GM21786 (cell line): Measurements from ENCODE around the gene CADM1.

ENCODE experiments used
- ATAC-seq: cut with Tn5 transposase; IDR thresholded peaks from one replicate; pipeline ENCODE4 v1.9.1; 2021; ENCODE audit not compliant: unreplicated experiment

CADM1 gene

DNA sequence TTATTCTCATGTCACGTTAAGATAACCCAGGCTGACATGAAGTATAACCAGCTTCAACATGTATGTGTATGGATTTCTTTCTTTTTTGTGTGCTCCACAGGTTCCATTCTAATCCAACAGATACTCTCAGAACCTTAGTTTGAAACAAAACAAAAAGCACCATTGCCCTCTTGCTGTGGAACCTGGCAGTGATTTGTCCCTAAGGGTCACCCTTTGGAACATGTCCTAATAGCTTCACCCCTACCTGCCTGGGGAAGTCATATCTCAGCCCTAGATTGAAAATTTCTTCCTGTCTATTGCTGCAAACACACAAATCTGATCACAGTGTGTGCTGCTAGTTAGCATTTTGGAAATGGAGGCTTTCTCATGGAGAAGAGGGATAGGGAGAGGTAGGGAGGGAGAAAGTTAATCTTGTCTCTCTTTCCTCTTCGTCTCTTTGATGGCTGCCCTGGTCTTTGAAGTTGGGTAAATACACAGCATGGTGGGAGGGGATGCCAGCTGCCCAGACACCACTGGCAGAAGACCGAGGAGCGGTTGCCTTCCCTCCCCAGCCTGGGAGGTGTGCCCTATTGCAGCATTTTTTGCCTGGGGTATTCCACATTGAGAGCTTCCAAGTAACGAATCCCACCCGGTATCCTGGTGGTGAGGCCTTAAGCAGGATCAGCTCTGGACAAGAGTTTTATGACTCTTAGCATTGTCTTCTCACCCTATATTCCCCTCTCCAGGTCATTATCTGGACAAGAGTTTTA, 11.6 kb upstream of the CADM1 start:
- no peak for ATAC-seq

DNA sequence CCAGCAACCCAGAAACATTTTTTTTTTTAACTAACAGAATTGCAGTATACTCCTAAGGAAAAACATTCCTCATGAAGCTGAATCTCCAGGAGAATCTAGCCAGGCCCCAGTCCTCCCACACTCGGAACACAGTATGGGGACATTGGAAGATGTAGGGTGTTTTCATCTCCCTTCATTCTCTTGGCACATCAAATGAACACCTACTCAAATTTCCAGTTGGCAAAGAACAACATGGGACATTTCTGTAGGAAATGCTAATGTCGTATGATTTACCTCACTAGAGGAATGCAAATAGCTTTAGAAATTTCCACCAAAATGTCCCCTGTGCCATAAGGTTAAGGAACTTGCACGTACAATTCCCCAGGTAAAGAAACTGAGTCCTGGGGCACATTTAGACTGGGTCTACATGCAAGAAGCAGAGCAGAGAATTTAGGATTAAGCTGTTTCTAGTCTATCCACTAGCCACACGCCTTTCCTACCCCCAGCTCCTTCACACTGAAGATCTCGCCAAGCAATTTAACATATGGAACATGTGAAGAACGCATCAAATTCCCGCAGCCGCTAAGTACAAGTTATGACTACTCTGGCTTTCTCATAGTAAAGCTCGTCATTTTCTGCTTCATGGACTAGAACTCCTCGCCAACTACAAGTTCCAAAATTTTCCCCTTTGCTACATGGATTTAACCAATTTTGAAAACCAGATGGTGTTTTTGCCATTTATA, 2.9 kb upstream of the CADM1 start:
- no peak for ATAC-seq

DNA sequence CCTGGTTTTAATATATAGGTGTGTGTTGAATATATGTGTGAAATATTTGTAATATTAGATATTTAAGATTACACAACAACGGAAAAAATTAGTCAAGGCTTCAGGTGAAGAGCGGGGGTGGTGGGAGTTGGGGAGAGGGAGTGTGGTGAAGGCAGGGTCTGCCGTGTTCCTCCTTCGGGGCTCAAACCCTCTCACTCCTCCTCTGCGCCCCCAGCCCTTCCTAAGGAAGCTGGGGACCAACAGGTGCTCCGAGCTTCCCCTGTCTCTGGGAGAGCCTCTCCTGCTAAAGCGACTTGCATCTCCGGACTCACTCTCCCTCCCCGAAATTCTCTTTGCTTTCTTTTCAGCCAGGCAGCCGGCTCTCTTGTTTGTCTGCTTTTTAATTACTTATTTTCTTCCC, 960 bp upstream of the CADM1 start:
- ATAC-seq = no peak

DNA sequence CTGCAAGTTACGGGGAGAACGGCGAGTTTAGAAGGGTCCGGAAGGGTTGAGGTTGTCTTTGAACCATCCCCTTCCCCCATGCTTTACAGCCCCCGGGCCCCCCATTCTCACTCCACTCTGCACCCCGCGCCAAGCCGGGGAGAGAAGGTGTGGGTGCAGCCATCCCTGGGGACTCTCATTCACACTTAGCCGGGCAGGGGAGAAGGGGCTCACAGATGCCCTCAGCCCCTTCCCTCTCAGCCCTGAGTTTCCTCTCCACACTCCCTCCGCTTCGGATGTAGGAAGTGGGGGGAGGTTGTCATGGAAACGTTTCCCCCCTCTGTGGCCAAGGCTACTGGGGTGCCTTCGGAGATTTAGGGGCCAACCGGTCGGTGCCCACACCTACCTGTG, 334 bp downstream of the CADM1 start:
- no peak for ATAC-seq

DNA sequence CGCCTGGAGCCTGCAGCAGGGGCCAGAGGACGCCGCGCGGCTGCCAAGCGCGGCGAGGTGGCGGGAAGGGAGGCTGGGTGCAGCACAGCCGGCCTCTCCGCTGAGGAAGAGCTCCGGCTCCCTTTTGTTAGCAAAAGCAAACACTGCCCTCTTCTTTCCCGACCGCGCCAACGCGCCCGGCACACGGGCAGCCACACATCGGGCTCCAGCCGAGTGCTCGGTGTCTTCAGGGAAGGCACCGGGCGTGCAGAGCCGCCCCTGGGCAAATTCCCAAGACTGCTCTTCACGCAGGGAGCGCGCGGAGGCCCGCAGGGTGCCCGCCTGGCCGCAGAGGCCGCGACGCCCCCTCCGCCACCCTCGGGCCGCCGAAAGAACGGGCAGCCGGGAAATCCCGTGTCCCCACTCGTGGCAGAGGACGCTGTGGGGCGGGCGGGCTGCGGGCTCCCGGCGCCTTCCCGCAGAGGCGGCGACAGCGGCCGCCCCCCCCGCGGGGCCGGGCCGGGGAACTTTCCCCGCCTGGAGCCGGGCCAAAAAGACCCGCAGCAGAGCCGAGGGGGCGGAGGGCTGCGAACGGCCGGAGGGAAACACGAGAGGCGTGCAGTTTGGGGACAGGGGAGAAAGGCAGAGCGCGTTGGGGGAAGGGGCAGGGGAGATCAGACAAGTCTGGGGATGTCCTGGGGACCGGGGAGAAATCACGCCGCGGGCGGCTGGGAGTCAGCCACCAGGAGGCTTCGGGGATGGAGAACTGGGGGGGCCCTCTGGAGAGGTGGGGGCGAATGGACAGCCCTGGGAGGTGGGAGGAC, 931 bp downstream of the CADM1 start:
- no peak for ATAC-seq

DNA sequence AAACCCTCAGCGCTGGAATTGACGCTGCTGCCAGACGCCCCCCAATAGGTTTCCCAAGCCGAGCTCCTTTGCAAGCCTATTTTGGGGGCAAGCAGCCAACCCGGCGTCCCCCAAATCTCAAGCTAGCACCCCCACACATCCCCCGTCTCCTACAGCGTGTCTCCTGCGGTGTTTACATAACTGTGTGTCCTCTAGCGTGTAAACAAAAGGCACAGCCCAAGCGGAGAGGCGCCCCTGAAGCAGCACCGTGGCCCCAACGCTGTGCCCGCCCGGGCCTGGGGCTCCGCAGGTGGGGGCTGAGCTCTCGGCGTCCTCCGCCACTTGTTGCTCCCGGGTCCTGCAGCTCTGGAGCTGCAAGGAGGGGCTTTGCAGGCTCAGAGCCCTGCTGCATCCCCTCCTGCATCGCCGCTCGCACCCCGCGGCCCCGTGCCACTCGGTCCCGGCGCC, 1.6 kb downstream of the CADM1 start:
- ATAC-seq = no peak

DNA sequence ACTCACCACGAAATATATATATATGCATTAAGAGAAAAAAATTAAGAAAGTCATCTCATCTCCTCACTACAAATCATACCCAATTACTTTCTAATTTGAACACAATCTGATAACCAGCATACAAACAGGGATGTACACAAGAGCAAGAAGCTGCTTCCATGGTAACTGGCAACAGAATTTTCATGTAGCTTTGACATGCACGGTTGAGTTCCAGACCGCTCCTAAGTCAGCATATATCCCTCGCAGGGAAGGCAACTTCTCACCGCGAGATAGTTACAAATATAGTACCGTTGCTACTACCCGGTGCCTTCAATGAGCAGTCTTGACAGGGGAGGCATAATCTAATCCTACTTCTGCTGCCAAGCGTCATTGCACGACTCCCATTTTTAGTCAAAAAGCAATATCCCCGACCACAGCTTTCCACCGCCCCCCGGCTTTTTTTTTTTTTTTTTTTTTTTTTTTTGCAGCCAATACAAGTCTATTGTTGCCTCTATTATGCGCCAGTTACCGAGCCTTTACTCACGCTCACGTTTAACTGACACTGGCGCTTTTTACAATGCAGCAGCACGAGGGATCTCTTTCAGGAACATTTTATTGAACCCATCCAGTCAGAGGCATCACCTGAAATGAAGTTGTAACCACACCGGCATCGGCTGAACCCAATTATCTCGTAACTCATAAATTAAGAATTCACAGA, 2.2 kb downstream of the CADM1 start:
- ATAC-seq = no peak

DNA sequence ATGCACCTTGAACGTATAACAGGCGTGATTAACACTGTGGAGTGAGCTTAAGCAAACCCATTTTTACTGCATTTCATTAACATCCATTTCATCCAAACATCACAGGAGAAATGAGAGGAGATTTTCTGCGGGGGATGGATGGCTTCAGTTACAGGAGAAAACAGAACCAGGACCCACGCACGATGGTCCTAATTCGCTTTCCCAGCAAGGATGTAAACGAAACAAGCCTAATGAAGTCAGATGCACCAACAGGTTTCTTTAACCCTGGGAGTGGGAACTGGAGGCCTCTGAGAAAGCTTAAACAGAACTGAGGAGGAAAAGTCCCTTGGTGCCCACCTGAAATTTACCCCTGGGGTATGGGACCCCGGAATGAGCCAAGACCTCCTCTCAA, 2.7 kb downstream of the CADM1 start:
- ATAC-seq = no peak

DNA sequence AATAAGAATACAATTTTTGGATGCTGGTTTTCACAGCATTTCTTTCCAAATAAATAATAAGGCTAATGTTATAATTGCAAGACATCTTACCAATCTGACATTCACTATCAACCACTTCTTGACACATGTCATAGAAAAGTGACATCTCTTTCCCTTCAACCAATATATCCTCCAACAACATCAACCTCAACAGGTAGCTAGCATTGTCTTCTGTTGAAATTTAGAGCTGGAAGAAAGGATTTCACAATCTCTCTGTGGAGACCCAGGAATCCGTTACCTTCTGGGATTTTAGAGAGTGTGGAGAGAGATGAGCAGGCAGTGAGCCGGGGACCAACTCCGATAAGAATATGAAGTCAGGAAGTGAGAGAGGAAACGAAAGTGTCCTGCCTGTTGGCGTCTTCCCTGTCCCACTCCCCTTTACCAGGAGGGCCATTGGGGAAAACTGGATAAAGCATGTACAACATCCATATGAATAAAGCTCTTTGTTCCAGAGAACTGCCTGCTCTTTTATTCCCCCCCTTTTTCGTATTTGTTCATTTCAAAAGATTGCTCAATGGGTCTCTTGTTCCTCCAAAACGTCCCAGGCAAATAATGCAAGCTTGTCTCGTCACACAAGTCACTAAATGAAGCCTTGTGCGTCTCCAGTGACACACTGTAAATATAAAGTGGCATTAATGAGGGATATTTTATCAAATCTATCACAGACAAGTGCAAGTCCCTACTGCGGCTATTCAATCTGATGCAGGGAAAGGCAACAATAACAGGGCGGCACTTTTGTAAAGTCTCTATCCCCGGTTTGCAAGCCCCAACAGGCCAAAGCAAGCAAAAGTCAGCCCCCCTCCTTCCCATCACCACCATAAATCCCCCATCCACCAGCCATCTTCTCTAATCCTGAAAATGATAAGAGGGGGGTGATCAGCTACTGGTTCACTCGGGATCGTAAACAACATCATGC, 3.4 kb downstream of the CADM1 start:
- ATAC-seq = no peak

DNA sequence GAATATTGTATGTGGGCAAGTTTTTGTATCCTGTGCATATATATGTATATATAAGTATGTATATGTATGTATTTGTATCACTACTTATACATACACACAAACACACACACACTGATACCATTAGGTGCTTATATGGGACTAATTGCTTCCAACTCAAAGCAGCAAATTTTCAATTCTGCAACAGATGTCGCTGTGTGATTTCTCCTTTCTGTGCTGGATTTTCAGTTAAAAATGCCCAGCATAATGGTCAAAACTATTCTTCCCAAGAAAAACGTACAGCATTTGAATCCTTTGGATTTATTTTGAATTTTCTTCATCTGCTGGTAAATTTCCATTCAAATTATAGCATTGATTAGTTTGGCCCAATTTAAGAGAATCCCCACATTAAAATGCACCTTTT, 4.3 kb downstream of the CADM1 start:
- no peak for ATAC-seq

DNA sequence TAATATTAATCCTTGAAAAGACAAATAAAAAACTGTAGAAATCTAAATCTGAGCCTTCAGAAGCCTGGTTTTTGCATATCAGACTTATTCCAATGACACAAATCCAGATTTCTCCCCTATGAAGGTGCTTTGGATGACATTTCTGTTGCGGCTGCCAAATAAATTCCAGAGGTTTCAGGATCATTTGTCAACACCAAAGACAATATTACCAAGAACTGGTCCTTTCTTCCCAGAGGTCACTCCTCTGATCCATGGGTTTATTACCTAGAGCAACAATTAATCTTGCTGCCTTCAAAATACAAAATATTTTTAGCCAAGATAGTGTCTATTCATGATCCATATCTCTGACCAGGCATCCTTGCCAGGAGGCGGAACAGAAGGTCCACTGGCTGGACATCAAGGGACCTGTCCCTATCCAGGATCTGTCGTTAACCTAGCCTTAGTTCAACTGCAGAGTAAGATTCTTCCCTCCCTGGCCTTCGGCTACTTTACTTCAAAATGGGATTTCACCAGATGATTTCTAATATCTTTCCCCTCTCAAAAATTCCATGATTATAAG, 4.9 kb downstream of the CADM1 start:
- ATAC-seq = no peak

DNA sequence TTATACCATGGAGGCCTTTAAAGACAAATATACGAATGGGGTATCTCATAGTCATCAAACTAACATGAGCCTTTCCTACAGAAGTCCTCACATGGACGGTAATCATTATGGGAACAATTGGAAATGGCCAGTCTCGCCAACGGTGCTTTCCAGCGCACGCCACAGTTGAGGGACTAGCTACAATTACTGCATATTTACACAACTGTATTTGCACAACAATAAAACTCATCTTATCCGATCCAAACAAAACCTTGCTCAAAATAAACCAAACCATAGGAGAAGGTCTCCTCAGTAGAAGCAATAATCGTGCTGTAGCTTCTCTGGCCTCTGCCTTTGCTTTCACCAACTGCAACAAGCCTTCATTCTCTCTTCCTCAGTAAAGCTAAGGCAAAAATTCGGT, 5.9 kb downstream of the CADM1 start:
- no peak for ATAC-seq

DNA sequence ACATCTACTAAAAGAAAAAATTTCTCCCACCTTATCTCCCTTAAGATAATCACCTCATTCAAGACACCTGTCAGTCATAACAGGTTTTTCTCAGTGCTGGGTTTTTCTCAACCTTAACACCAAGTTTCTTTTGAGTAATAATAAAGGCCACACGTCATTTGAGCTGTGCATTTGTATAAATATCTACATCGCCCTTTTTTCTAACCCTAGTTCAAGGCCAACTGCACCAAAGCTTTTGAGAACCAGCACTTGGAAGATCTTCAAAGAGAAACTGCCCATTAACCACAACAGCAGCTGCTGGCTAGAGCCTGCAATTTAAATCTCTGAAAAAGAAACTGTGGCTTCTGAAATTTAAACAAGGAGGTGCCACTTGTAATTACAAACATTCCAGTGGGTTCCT, 6.9 kb downstream of the CADM1 start:
- no peak for ATAC-seq

DNA sequence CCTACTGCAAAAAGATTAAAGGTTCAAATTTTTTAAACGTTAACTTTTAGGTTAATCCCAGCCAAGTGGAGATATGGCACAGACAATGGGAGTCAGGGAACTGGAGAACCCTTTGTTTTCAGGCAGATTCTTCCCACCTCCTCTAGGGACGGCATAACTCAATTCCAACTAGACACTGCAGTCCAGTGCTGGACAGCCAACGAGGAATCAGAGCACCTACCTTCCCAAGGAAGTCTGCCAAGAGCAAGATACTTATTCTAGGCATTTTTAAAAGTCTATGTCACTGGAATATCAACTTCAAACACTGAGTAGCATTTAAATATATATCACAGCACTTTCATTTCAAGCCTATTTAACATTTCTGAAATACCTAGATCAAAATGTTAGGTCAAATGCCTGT, 7.3 kb downstream of the CADM1 start:
- no peak for ATAC-seq

DNA sequence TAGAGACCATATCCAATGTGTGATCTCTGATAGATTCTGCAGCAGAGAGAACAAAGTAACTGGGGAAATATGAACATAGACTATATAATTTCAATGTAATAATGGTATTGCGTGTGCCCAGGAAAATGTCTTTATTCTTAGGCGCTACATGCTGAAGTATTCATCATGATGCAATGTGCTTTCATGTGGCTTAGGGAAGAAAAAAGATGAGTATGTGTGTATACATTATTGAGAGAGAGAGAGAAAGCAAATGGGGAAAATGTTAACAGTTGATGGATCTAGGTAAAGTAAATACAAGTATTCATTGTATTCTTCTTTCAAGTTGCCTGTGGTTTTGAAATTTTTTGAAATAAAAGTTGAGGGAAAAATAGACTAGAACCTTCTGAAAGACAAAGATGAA, 10.3 kb downstream of the CADM1 start:
- no peak for ATAC-seq

DNA sequence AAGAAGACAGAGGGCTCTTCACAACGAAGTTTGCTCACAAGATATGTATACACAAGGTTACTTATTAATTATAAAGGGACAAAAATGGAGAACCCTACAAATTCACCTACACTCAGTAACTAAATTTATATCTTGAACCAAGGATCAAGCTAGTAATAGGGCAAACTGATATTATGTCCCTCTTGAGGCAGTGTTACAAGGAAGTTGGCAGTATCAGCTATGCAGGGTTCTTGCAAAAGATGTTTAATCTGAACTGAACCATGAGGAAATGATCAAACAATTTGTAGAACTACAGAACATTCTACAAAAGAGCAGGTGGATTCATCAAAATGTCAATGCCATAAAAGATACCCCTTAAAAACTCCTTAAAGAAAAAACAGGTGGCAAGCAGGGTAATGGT, 10.7 kb downstream of the CADM1 start:
- no peak for ATAC-seq

DNA sequence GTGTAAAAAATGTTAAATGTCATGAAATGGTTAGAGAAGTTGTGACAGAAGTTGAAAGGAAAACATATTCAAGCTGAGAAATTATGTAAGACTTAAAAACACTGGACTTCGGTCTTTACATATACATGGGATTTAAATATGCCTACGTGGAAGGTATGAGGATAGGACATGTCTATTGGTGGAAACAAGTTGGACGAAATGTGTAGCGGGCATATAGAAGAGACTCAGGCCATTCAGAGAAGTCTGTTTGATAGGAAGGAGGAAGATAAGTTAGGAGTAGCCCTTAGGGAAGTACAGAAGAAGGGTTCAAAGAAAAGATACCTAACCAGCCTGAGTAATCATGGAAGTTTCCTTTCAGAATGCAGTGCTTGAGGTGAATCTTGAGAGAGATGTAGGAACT, 14.7 kb downstream of the CADM1 start:
- ATAC-seq = no peak

DNA sequence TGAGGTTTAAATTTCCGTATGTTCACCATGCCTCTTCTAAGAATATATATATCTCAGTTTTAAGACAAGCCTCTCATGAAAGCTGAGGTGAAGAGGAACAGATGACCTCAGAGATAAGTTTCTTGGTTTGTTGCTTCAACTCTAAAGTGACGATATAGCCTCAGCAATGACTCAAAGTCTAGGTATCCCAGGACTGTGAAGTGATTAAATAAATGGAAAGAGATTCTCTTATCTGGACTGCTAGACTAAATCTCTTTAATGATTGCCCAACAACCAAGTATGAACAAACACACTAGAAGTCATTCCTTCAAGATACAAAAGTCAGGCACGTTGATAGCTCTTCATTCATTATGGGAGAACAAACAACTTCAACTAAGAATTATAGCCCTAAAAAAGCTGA, 15.3 kb downstream of the CADM1 start:
- no peak for ATAC-seq

DNA sequence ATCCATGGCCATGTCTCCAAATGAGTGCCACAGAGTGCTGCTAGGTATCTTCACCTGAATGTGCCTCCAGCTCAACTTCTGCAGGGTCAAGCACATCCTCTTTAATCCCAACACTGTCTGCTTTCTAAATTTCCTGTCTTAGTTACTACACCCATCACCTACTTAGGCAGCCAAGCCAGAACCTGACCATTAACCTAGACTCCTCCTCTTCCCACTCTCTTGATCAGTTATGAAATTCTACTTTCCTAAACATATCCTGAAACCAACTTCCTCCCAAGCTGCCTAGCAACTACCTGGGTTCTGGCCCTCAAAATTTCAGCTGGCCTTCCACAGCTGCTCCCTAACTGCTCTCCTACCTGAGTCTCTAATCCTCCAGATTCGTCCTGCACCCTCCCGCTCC, 22.7 kb downstream of the CADM1 start:
- ATAC-seq = no peak

DNA sequence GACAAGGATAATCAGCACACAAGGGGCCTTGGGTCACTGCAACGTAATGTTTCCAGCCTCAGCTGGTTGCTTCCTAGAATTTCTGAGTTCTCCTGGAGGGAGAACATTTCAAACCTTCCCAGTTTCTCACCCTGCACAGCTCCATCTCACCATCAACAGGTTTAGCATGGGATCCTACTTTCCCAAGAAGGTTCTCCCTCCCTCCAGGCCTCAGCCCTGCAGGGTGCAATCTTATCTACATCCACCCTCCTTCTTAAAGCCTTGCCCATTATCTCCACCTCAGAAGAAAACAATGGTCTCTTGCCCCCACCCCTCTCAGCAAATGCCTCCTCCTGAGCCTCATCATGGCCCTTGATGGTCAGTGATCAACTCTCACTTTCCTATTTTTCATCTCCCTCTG, 23.6 kb downstream of the CADM1 start:
- no peak for ATAC-seq
